PC-3 (cell line): ENCODE measurements around the gene GPX4.

Source experiments
- CTCF ChIP-seq: fragments of 300-600 bp; sonication (generic); conservative IDR thresholded peaks from 2 replicates; pipeline ENCODE4 v1.5.1; 2017; ENCODE audit warnings: antibody characterized with exemption, low read depth, mild to moderate bottlenecking, low read length
- EZH2 ChIP-seq: fragments of 300-600 bp; sonication (generic); IDR thresholded peaks from one replicate; pipeline ENCODE4 v1.6.1; 2017; ENCODE audit warnings: antibody characterized with exemption, mild to moderate bottlenecking, low read length; ENCODE audit not compliant: unreplicated experiment
- EZH2phosphoT487 ChIP-seq: fragments of 300-600 bp; sonication (generic); IDR thresholded peaks from 2 replicates; pipeline ENCODE4 v1.6.1; 2018; ENCODE audit warnings: mild to moderate bottlenecking, antibody characterized with exemption, low read length, borderline replicate concordance

GRCh38 chr19:1070931-1071791, 32.6 kb upstream of the GPX4 start:
- no peak for TF ChIP-seq CTCF
- TF ChIP-seq EZH2: no peak
- no peak for TF ChIP-seq EZH2phosphoT487
